Lower leg skin (tissue), 4 donors: Measurements from ENCODE around the gene EREG. TPM values are rescaled to one million over a fixed set of nuclear protein-coding genes. Genes with fewer than 3 reads are reported as not detected.
"Not testable (repeated sequence)": the region's sequence is repeated elsewhere in the genome, so short reads cannot be mapped to it uniquely, and the experiment has no call there.

ENCODE experiments used
- DNase-seq, 2 donors: peaks; one replicate each; pipeline ENCODE4 v3.0.0-alpha.2; 2019; ENCODE audit warnings: low spot score in 2 of 2
- H3K4me3 ChIP-seq: fragments of 200-600 bp; sonication (generic); 2 replicates; pipeline ENCODE4 v1.5.1; 2017; ENCODE audit warnings: mild to moderate bottlenecking, low read depth; ENCODE audit not compliant: poor library complexity, severe bottlenecking
- CTCF ChIP-seq, 3 donors: fragments of 450-650 bp; IDR thresholded peaks; one replicate each; pipeline ENCODE4 v1.5.1; 2016; ENCODE audit warnings: antibody characterized with exemption in 3 of 3, mild to moderate bottlenecking in 3 of 3, moderate library complexity in 2 of 3
- POLR2A ChIP-seq, 2 donors: fragments of 450-650 bp; IDR thresholded peaks; one replicate each; pipeline ENCODE4 v1.6.1; 2016 to 2017; ENCODE audit warnings: antibody characterized with exemption in 2 of 2, mild to moderate bottlenecking in 1 of 2, moderate library complexity in 1 of 2
- WGBS, 2 donors: methylation state at CpG; one replicate each; pipeline ENCODE4 v1.1.5; 2018; 5-methylcytosine and 5-hydroxymethylcytosine counted together
- intact Hi-C: fragments of 100-400 bp; cut with DNase I; formaldehyde crosslinking; loops from one replicate; pipeline ENCODE4 v1.15.0; 2023; ENCODE audit warnings: low total_unique reads
- total RNA-seq, 4 donors: library from RNA; depleted of rRNA; stranded (reverse); fragments of >200 nt; gene quantifications; one replicate each; pipeline ENCODE4 v1.1.0, GENCODE V29; 2016

Gene EREG
- total RNA-seq, 4 donors from 2014 or later, result 21.4 to 52.1 (median 44.3) TPM

GRCh38 chr4:74391346-74391745 is 26.4 kb downstream of the EREG start:
- no peak for TF ChIP-seq POLR2A (IDR thresholded peaks at IDR 0.05)
- TF ChIP-seq CTCF (IDR thresholded peaks at IDR 0.05), result no peak
- H3K4me3 ChIP-seq, result no peak overlapping the region
- DNase-seq, result no peak
- intact Hi-C loops, result no loop called here

- no peak overlapping the region for H3K4me3 ChIP-seq
- TF ChIP-seq CTCF (IDR thresholded peaks at IDR 0.05), result no peak
- no peak for TF ChIP-seq POLR2A (IDR thresholded peaks at IDR 0.05)
- no peak for DNase-seq
- intact Hi-C loops, result no loop called here
- 82 to 89% methylated on average over 2 of the region's 2 CpGs for WGBS, 2 donors
Measured at GRCh38 chr4:74391890-74392475, 27.0 kb downstream of the EREG start.

- TF ChIP-seq POLR2A (IDR thresholded peaks at IDR 0.05) (no peak), CTCF (IDR thresholded peaks at IDR 0.05) (no peak)
- intact Hi-C loops, result no loop called here
- H3K4me3 ChIP-seq, result no peak overlapping the region
- WGBS, 2 donors, result 81 to 82% methylated on average over 5 of the region's 5 CpGs
- DNase-seq, result no peak
Measured at GRCh38 chr4:74394476-74395136, 29.7 kb downstream of the EREG start.

- no peak for DNase-seq
- WGBS, 2 donors, result 46 to 51% methylated on average over 2 of the region's 2 CpGs
- no peak overlapping the region for H3K4me3 ChIP-seq
Measured at GRCh38 chr4:74395633-74396032, 30.7 kb downstream of the EREG start.

GRCh38 chr4:74397748-74398426 is 32.9 kb downstream of the EREG start:
- no peak for TF ChIP-seq POLR2A (IDR thresholded peaks at IDR 0.05)
- no peak for TF ChIP-seq CTCF (IDR thresholded peaks at IDR 0.05)
- WGBS, 2 donors, result 61 to 74% methylated on average over 6 of the region's 6 CpGs
- DNase-seq, result no peak
- intact Hi-C loops, result no loop called here
- no peak overlapping the region for H3K4me3 ChIP-seq

More at GRCh38 chr4:74395633-74396032, 30.7 kb downstream of the EREG start:
- intact Hi-C loops, result no loop called here
- TF ChIP-seq POLR2A (IDR thresholded peaks at IDR 0.05) (no peak), CTCF (IDR thresholded peaks at IDR 0.05) (no peak)

GRCh38 chr4:74398894-74399589 is 34.1 kb downstream of the EREG start:
- intact Hi-C loops, DNase-seq, H3K4me3 ChIP-seq: not testable (repeated sequence)
- WGBS, 2 donors, result 67 to 90% methylated on average over 6 to 12 of the region's 32 CpGs
